ENCODE results near the gene MYEOV.

DNA sequence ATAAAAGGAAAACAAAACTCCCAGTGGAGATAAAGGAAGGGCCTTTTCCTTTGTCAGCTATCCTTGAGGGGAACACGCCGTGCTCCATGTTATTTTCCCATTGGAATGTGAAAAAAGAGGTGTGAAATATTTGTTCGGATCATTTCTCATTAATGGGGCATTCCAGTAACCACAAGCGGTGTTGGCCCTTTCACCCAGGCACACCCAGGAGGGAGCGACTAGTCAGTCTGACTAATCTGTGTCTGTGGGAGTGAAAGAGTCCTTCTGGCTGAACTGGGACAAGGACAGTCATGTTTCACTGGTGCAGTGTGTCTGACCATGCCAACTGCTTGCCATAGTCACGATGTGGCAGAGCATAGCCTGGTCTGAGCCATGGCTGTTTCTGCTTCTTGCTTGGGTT, 13.0 kb upstream of the MYEOV start:
- TF ChIP-seq, protein P1, sequence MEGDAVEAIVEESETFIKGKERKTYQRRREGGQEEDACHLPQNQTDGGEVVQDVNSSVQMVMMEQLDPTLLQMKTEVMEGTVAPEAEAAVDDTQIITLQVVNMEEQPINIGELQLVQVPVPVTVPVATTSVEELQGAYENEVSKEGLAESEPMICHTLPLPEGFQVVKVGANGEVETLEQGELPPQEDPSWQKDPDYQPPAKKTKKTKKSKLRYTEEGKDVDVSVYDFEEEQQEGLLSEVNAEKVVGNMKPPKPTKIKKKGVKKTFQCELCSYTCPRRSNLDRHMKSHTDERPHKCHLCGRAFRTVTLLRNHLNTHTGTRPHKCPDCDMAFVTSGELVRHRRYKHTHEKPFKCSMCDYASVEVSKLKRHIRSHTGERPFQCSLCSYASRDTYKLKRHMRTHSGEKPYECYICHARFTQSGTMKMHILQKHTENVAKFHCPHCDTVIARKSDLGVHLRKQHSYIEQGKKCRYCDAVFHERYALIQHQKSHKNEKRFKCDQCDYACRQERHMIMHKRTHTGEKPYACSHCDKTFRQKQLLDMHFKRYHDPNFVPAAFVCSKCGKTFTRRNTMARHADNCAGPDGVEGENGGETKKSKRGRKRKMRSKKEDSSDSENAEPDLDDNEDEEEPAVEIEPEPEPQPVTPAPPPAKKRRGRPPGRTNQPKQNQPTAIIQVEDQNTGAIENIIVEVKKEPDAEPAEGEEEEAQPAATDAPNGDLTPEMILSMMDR (IDR thresholded peaks at IDR 0.05 in 4 of 5, conservative IDR thresholded peaks at IDR 0.05 in 1 of 5): no peak
- TF ChIP-seq POLR2A (IDR thresholded peaks at IDR 0.05): no peak

Data from gastrocnemius medialis (tissue), 4 donors.